NCI-H460 (cell line): ENCODE data around the gene RFPL1. TPM values are rescaled to one million over a fixed set of nuclear protein-coding genes. Genes with fewer than 3 reads are reported as not detected.
"Not testable (repeated sequence)": the region's sequence is repeated elsewhere in the genome, so short reads cannot be mapped to it uniquely, and the experiment has no call there.

Experiments used
- DNase-seq: peaks from one replicate; pipeline ENCODE4 v3.0.0-alpha.2; 2016; ENCODE audit warnings: low read depth; ENCODE audit errors: extremely low read depth
- polyA plus RNA-seq: library from polyadenylated mRNA; depleted of rRNA; stranded (reverse); fragments of >200 nt; gene quantifications from 2 replicates; pipeline ENCODE4 v1.2.3, GENCODE V29; 2014; cell fraction: nucleus; rRNA removed
- total RNA-seq: library from RNA; depleted of rRNA; stranded (reverse); fragments of >200 nt; shearing (Covaris generic); gene quantifications from 2 replicates; pipeline ENCODE4 v1.2.3, GENCODE V29; 2014; rRNA removed

The RFPL1 gene
- not detected in 2 replicates for total RNA-seq
- not detected in 2 replicates for polyA plus RNA-seq

GRCh38 chr22:29438283-29438682 lies at the start of gene RFPL1:
RFPL1 (plus strand) TSS chr22:29438583.
- DNase-seq = not testable (repeated sequence)

GRCh38 chr22:29388759-29389090 lies 49.7 kb upstream of the RFPL1 start:
- DNase-seq = no peak

GRCh38 chr22:29390270-29390669 lies 48.1 kb upstream of the RFPL1 start:
- no peak for DNase-seq

GRCh38 chr22:29391546-29391945 lies 46.8 kb upstream of the RFPL1 start:
- no peak for DNase-seq

- DNase-seq = no peak
Measured at GRCh38 chr22:29393019-29393608, 45.3 kb upstream of the RFPL1 start.

- peak; percentile 64 for DNase-seq
Measured at GRCh38 chr22:29394931-29395581, 43.3 kb upstream of the RFPL1 start.

GRCh38 chr22:29396126-29396525 lies 42.3 kb upstream of the RFPL1 start:
- no peak for DNase-seq

- no peak for DNase-seq
Measured at GRCh38 chr22:29397791-29398190, 40.6 kb upstream of the RFPL1 start.

GRCh38 chr22:29400576-29400975 lies 37.8 kb upstream of the RFPL1 start:
- DNase-seq = no peak

- DNase-seq = not testable (repeated sequence)
Measured at GRCh38 chr22:29401538-29401937, 36.8 kb upstream of the RFPL1 start.

- DNase-seq = no peak
Measured at GRCh38 chr22:29408940-29409339, 29.4 kb upstream of the RFPL1 start.

GRCh38 chr22:29411569-29412211 lies 26.7 kb upstream of the RFPL1 start:
- not testable (repeated sequence) for DNase-seq

- not testable (repeated sequence) for DNase-seq
Measured at GRCh38 chr22:29412772-29413171, 25.6 kb upstream of the RFPL1 start.

GRCh38 chr22:29414951-29415591 lies 23.3 kb upstream of the RFPL1 start:
- DNase-seq = peak; percentile 19

GRCh38 chr22:29418704-29419103 lies 19.7 kb upstream of the RFPL1 start:
- DNase-seq = not testable (repeated sequence)

GRCh38 chr22:29426476-29426875 lies 11.9 kb upstream of the RFPL1 start:
- no peak for DNase-seq

- DNase-seq = no peak
Measured at GRCh38 chr22:29427176-29427760, 11.1 kb upstream of the RFPL1 start.

GRCh38 chr22:29431986-29432385 lies 6.4 kb upstream of the RFPL1 start:
- no peak for DNase-seq

GRCh38 chr22:29433856-29434255 lies 4.5 kb upstream of the RFPL1 start:
- DNase-seq = no peak

GRCh38 chr22:29434288-29434687 lies 4.1 kb upstream of the RFPL1 start:
- DNase-seq = no peak
